ENCODE measurements around the gene TIAM2. TPM values are rescaled to one million over a fixed set of nuclear protein-coding genes. Genes with fewer than 3 reads are reported as not detected.

TIAM2 gene
- total and polyA plus RNA-seq, 9 of the 15 experiments (the other 6 are each of a cell fraction or from before 2014, with no cell fraction given) = 0.73 to 6.5 (median 4.3) TPM

DNA sequence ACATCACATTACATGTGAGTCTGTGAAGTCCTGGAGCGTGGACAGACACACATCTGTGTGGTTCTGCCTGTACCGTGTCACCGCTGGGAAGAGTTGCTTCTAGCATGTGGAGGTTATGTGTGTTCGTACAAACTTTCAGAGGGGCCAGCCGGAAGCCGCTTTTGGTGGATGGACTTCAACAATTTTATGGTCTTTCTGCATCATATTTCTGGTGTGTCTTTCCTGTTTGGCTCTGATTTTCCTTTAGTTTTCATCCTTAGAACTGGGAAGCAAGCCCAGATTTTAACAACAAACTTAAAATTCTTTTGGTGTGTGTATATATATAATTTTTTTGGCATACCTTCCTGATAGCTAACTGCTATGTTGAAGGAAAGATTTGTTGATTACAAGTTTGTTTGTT, 71.2 kb downstream of the TIAM2 start (continued):
- TF ChIP-seq, protein P1, sequence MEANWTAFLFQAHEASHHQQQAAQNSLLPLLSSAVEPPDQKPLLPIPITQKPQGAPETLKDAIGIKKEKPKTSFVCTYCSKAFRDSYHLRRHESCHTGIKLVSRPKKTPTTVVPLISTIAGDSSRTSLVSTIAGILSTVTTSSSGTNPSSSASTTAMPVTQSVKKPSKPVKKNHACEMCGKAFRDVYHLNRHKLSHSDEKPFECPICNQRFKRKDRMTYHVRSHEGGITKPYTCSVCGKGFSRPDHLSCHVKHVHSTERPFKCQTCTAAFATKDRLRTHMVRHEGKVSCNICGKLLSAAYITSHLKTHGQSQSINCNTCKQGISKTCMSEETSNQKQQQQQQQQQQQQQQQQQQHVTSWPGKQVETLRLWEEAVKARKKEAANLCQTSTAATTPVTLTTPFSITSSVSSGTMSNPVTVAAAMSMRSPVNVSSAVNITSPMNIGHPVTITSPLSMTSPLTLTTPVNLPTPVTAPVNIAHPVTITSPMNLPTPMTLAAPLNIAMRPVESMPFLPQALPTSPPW (CRISPR knock-in tag; IDR thresholded peaks at IDR 0.05) = no peak
- TF ChIP-seq ZKSCAN8 (CRISPR knock-in tag; IDR thresholded peaks at IDR 0.05) = no peak
- no peak for TF ChIP-seq SP2 (IDR thresholded peaks at IDR 0.05; ENCODE audit: extremely low read depth, low read depth, low read length, poor library complexity, severe bottlenecking)
- TF ChIP-seq KDM4B (IDR thresholded peaks at IDR 0.05; ENCODE audit: borderline replicate concordance in 2 of 2, low read depth in 1 of 2) = no peak
- TF ChIP-seq BRCA1 (IDR thresholded peaks at IDR 0.05) = no peak
- TF ChIP-seq BRCA1 (CRISPR knock-in tag; IDR thresholded peaks at IDR 0.05) = no peak
- no peak for TF ChIP-seq NEUROD1 (IDR thresholded peaks at IDR 0.05; ENCODE audit: borderline replicate concordance, low read depth, low read length, partially characterized antibody)

DNA sequence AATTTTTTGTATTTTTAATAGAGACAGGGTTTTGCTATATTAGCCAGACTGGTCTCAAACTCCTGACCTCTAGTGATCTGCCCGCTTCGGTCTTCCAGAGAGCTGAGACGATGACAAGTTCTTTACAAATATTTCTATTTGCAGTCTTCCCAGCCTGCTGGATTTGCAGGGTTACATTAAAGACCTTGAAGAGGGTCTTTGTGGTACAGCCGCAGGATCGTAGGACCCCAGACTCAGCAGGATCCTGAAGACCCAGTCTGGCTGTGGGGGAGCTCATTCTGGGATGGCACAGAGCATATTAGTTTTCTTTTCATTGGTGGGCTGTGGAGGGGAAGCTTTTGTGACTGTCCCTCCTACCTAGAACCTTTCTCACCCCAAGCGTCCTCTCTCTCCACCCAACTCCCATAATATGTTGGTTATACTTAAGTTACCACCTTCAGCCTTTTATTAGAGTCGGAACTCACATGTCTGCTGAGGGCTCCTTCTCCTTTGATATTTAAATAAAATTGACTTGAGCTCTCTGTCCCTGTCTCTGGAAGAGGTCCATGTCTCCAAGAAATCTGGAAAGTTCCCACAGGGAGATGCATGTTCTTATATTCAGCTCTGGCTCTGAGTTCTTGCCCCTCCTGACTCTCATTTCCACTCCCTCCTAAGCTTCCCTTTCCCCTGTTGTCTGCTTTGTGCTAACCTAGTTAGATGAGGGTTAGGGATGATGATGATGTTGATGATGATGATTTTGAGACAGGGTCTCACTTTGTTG, 72.0 kb downstream of the TIAM2 start:
- TF ChIP-seq WHSC1 (IDR thresholded peaks at IDR 0.05; ENCODE audit: low read length) = no peak
- TF ChIP-seq ZNF224 (CRISPR knock-in tag; IDR thresholded peaks at IDR 0.05) = no peak
- TF ChIP-seq PRPF4 (IDR thresholded peaks at IDR 0.05; ENCODE audit: insufficient read depth, low read depth, low read length, poor library complexity, severe bottlenecking) = no peak
- TF ChIP-seq, protein P2, sequence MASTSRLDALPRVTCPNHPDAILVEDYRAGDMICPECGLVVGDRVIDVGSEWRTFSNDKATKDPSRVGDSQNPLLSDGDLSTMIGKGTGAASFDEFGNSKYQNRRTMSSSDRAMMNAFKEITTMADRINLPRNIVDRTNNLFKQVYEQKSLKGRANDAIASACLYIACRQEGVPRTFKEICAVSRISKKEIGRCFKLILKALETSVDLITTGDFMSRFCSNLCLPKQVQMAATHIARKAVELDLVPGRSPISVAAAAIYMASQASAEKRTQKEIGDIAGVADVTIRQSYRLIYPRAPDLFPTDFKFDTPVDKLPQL (IDR thresholded peaks at IDR 0.05; ENCODE audit: extremely low read depth, insufficient read length) = no peak
- TF ChIP-seq ZNF75A (CRISPR knock-in tag; IDR thresholded peaks at IDR 0.05) = no peak
- no peak for TF ChIP-seq HDGF (IDR thresholded peaks at IDR 0.05)
- TF ChIP-seq CSDE1 (IDR thresholded peaks at IDR 0.05) = no peak
- no peak for TF ChIP-seq RBM22 (IDR thresholded peaks at IDR 0.05; ENCODE audit: low read depth, low read length, poor library complexity, severe bottlenecking)
- intact Hi-C loops (cut with micrococcal nuclease) (no loop called here), in situ Hi-C loops (cut with MboI) (no loop called here)
- no peaks in the 10 kb centered on the region for H3K9me1 ChIP-seq (ENCODE audit: control insufficient read depth, insufficient read depth, low read length)
- DNase-seq (ENCODE audit: extremely low read depth in 1 of 4, low spot score in 3 of 4) = no peak
- no peak overlapping the region for H3K27ac ChIP-seq (ENCODE audit: extremely low read depth, low read depth, low read length)
- H2AFZ ChIP-seq (ENCODE audit: low read depth, low read length) = no peak overlapping the region
- H3K79me2 ChIP-seq (ENCODE audit: control insufficient read depth, insufficient read depth, low read length) = no peaks in the 10 kb centered on the region
- no peaks in the 10 kb centered on the region for H3K9me3 ChIP-seq (replicated peaks; ENCODE audit: control insufficient read depth, insufficient read depth, low read depth, low read length)
- CTCF ChIA-PET (ENCODE audit: low intra/inter-chr PET ratio) = no interaction called here
- H3K36me3 ChIP-seq (ENCODE audit: control insufficient read depth, insufficient read depth, low read length) = no peaks in the 10 kb centered on the region
- no peaks in the 10 kb centered on the region for H4K20me1 ChIP-seq (replicated peaks; ENCODE audit: control insufficient read depth, insufficient read depth, low read length)
- WGBS (ENCODE audit: insufficient coverage, low coverage, missing lambda C conversion rate) = 4% methylated on average over 7 of the region's 7 CpGs
- H3K9ac ChIP-seq (ENCODE audit: insufficient read depth in 1 of 2, low read depth in 2 of 2, low read length in 2 of 2) = no peak overlapping the region
- peaks cover 41 to 48% of the 10 kb centered on the region in 2 experiments for H3K27me3 ChIP-seq (ENCODE audit: control insufficient read depth in 2 of 2, insufficient read depth in 2 of 2, low read length in 2 of 2)
- no TSS peak for BruUV-seq (replicated peaks)
- H3K4me2 ChIP-seq (ENCODE audit: insufficient read depth, low read length) = no peak overlapping the region
- POLR2A ChIA-PET = interaction anchor here (0.9 kb wide), 1 partner anchor 8 kb away, joined by 6 read pairs; no protein-coding TSS in a partner anchor
- no peak for ATAC-seq
- H3K4me3 ChIP-seq = no peak overlapping the region
- FAIRE-seq = no peak
- no peaks in the 10 kb centered on the region for H3K4me1 ChIP-seq (replicated peaks in 1 of 2; ENCODE audit: control insufficient read depth in 2 of 2, insufficient read depth in 2 of 2, low read length in 2 of 2)

All from K562 (cell line).